GM18951 (cell line): ENCODE results near the gene BCL2L13.
A peak's percentile ranks its signal among the peaks of the same experiment; 100 is the strongest.
"Not testable (repeated sequence)": the region's sequence is repeated elsewhere in the genome, so short reads cannot be mapped to it uniquely, and the experiment has no call there.

Experiments
- POLR2A ChIP-seq: IDR thresholded peaks from 4 replicates; pipeline ENCODE4 v1.6.1; 2011; ENCODE audit warnings: mild to moderate bottlenecking; ENCODE audit not compliant: insufficient read length, insufficient read depth; ENCODE audit errors: extremely low read depth
- in situ Hi-C: fragments of 300-500 bp; cut with MboI; formaldehyde crosslinking; loops from one replicate; pipeline ENCODE4 v1.12.0; 2022; ENCODE audit warnings: low sequenced_read_pairs, mixed read lengths, inconsistent platforms; ENCODE audit not compliant: unreplicated experiment

BCL2L13 gene

GRCh38 chr22:17627961-17628405 is 10.6 kb upstream of the BCL2L13 start:
- no peak for TF ChIP-seq POLR2A
- in situ Hi-C loops, result no loop called here

GRCh38 chr22:17628406-17629172 is 10.0 kb upstream of the BCL2L13 start, which contains the start of gene ATP6V1E1:
Gene ATP6V1E1, minus strand, starts transcription at chr22:17628749. Its CDS starts 114 bp downstream, at chr22:17628635.
- peak; percentile 73 for TF ChIP-seq POLR2A
- in situ Hi-C loops, result no loop called here

GRCh38 chr22:17629173-17629489 is 9.4 kb upstream of the BCL2L13 start:
- no peak for TF ChIP-seq POLR2A
- in situ Hi-C loops, result no loop called here

- TF ChIP-seq POLR2A, result no peak
- in situ Hi-C loops, result no loop called here
These were observed 8.9 kb upstream of the BCL2L13 start for GRCh38 chr22:17629641-17630040.

GRCh38 chr22:17631076-17631565 is 7.4 kb upstream of the BCL2L13 start:
- in situ Hi-C loops, result no loop called here

GRCh38 chr22:17633217-17633997 is 5.2 kb upstream of the BCL2L13 start:
- in situ Hi-C loops, result no loop called here
- TF ChIP-seq POLR2A, result no peak

More at GRCh38 chr22:17631076-17631565, 7.4 kb upstream of the BCL2L13 start:
- TF ChIP-seq POLR2A, result no peak

- no peak for TF ChIP-seq POLR2A
- in situ Hi-C loops, result no loop called here
These were observed 4.6 kb upstream of the BCL2L13 start for GRCh38 chr22:17633998-17634323.

GRCh38 chr22:17634696-17635095 is 3.9 kb upstream of the BCL2L13 start:
- in situ Hi-C loops, result no loop called here
- no peak for TF ChIP-seq POLR2A

- in situ Hi-C loops, result not testable (repeated sequence)
These were observed 1.7 kb upstream of the BCL2L13 start for GRCh38 chr22:17636850-17637249.

GRCh38 chr22:17637490-17638181 is 921 bp upstream of the BCL2L13 start:
- TF ChIP-seq POLR2A, result no peak
- in situ Hi-C loops, result no loop called here

- TF ChIP-seq POLR2A, result no peak
- in situ Hi-C loops, result no loop called here
These were observed 450 bp upstream of the BCL2L13 start for GRCh38 chr22:17638182-17638431.

GRCh38 chr22:17639247-17639741 is 737 bp downstream of the BCL2L13 start:
- TF ChIP-seq POLR2A, result peak; percentile 31
- in situ Hi-C loops, result no loop called here

GRCh38 chr22:17641269-17641668 is 2.7 kb downstream of the BCL2L13 start:
- TF ChIP-seq POLR2A, result no peak
- in situ Hi-C loops, result no loop called here

GRCh38 chr22:17642357-17642756 is 3.8 kb downstream of the BCL2L13 start:
- in situ Hi-C loops, result not testable (repeated sequence)

GRCh38 chr22:17647452-17647851 is 8.9 kb downstream of the BCL2L13 start:
- in situ Hi-C loops, result no loop called here
- TF ChIP-seq POLR2A, result no peak
